Fibroblast of skin of right quadriceps (primary cell): ENCODE measurements around the gene CHCHD6.

ENCODE experiments used
- DNase-seq: peaks from one replicate; pipeline ENCODE4 v3.0.0-alpha.2; 2013

The CHCHD6 gene

DNA sequence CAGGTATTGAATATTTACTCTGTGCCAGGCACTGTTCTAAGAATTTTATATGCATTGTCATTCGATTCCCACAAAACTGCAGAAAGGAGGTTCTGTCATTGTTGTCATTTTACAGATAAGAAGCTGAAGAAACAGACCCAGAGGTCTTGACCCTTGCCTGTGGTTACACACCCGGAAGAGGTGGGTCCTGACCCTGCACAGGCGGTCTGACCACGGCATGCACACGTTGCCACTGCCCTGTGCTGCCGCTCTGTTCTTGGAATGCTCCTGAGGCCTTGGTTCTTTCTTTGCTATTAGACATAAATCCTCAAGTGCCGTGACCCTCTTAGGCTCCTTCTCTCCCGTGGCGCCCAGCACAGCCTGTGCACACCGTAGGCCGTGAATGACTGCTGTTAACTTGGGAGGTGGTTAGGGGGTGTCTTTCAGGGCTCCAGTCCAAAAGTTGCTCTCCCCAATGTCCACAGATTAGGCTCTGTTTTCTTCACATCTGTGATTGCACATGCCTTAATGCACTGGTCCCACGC is 204.8 kb downstream of the CHCHD6 start:
- DNase-seq = no peak

DNA sequence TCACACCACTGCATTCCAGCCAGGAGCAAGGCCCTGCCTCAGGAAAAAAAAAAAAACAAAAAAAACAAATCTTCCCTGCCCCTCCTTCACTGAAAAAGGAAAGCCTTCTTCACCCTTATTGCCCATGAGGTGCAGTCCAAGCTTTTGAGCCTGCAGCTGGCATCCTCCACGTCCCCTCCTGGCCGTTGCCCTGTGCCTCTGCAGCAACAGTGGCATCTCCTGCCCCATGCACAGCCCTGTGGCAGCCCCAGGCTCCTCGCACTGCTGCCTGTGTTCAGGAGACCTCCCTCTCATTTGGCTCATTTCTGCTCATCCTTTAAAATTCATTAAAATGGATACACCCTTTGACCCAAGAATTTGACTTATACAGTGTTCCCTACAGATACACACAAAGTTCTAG is 206.2 kb downstream of the CHCHD6 start:
- no peak for DNase-seq

DNA sequence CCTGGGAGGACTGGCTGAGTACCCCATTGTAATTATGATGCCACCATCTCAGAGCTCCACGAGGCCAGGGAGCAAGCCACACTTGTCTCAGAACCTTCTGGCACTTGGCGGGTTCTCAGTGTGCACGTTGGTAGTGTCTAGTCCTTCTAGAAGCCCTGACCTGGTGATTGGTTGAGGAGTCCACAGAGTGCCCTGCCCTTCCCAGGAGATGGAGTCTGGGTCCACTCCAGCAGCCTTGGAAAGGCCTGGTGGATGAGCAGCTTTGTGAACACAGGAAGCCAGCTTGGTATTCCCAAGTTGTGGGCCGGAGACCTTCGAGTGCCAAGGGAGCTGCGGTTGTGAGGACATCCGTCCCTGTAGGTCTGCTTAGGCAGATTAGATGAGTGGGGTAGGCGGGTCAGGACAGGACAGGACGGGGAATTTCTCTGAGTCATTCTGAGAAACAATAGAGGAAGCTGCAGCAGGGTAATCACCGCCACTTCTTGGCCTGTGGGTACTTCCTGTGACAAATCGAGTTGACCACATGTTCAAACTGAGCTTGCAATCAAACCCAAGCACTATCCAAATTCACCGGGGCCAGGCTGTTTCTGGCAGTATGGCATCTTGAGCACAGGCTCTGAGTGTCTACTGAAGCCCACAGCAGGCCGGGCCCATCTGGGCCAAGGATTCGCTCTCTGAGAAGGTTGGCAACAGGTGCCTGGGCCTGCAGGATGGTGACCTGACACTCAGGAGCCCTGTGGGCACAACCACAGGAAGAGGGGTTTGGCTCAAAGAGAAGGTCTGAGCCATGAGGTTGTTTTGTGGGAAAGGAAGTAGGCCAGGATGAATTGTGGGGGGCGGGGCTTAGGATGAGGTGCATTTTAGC is 207.4 kb downstream of the CHCHD6 start:
- peak; percentile 75 for DNase-seq

DNA sequence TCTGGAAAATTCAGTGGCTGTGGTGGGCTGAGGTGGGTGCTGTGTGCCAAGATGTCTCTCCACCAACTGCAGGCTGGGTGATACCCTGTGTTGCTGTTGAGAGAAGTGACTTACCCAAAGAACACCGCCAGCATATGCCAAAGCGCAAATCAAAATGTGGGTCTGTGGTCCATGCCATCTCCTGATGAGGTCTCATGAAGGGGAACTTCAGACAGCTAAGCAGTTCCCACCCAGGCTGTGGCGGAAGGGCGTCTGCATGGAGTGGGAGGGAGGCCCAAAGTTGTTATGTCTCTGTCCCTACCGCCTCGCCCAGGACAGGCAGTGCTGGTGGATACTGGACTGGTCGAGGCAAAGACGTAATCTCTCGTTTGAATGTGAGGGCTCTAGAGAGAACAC is 208.0 kb downstream of the CHCHD6 start:
- DNase-seq = no peak

DNA sequence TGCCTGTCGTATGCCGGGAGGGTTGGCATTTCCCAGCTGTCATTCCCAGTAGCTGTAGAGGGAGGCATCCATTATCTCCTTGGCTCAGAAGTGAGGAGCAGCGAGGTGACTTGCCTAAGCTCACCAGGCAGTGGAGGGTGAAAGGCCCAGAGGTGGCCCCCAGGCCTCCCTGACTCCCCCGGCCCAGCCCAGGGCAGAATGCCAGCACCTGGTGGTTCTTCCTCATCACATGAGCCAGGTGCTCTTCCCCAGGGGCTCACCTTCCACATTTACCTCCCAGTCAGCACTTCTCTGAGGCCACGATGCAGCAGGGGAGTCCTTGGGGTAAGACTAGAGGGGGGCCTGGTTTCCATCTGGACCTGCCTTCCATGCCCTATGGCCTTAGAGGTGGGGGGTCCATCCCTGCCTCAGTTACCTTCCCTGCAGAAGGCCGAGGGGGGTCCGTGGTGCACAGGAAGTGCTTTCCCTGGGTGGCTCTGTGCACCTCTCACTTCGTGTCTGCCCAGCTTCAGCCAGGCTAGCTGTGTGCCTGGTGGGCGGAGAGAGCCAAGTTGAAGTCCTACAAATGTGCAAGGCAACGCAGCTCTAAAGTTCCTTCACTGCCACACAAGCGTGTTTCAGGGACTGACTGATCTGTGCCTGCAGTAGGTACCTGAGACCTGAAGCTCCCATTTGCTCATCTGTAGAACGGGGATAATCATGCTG is 208.6 kb downstream of the CHCHD6 start:
- DNase-seq = no peak

DNA sequence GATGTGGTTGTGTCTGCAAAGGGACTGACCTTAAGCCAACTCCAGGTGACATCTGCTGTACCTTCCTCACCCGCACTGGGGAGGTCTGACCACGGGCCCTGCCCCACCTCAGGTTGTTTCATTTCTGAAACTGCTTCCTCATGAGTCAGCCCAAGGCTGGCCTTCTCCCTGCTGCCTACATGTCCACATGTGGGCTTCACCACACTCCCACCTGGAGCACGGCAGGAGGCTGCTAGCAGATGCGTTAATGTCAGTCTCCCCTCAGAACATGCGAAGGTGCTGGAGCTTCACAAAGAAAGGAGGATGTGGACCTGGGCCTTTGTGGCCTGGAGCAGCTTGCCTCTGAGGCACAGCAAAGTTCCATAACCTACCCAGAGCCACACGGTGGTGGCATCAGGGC is 209.5 kb downstream of the CHCHD6 start:
- DNase-seq = no peak

DNA sequence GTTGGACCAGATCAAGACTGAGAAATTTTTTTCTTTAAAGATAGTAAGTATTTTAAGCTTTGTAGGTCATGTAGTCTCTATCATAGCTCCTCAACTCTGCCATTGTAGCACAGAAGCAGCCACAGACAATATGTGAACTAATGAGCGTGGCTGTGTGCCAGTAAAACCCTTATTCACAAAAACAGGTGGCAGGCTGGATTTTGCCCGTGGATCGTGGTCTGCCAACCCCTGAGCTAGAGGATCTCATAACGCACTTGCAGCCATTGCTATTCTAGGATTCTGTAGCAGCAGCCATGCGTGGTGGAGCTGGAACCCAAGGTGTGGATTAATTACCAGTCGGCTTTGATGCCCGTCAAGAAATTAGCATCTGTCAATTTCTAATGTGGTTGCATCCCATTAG is 210.2 kb downstream of the CHCHD6 start:
- DNase-seq = no peak

DNA sequence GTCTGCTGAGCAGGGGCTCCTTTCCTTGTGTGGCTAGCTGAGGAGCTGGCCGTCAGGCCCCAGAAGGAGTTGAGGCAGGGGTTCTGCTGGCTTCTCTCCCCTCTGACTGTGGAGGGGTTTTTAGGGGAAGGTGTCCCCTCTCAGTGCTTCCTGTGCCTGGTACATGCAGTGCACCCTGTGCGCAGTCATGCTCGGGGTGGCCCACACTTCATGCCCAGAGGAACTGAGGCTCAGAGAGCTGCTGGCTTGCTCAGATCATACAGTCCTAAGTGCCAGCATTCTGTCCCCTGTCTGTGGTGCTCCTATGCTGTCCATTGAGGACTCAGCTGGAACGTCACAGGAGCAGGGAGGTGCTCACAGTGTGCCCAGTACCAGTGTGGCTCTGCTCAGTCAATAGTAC is 211.0 kb downstream of the CHCHD6 start:
- no peak for DNase-seq

DNA sequence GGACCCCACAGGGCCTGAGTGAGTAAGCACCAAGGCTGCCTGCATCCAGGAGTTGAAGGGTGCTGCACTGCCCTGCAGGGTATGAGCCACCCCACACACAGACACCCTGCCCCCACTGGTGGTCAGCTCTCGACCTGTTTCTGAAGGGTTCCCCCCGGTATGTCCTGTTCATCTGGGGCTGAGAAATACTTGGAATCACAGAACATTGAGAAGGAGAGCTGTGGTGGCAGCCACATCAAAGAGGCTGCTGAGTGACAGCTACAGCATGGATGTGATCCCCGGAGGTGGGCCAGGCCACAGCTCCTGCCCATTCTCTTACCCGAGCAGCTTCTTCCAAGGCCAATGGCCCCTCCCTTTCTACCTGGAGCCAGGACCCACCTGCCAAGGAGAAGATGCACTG is 212.5 kb downstream of the CHCHD6 start:
- DNase-seq = no peak

DNA sequence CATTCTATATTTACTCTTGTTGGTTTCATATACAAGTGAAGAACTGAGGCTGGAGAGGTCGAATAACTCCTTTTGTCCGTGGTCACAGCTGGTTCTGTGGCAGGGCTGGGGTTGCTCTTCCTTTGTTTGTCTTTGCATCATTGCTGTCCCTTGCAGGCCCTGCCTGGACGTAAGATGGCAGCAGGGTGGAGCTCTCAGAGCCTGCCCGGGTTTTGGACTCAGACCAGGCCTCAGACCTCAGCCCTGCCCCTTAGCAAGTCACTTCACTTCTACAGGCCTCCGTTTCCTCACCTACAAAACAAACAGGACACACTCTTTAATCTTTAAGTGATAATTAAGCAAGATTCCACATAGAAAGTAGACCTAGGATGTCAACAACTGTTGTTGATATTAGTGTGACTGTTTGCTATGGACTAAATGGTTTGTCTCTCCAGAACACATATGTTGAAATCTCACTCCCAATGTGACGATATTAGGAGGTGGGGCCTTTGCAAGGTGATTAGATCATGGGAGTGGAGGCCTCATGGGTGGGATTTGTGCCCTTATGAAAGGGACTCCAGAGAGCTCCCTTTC is 213.3 kb downstream of the CHCHD6 start:
- no peak for DNase-seq

DNA sequence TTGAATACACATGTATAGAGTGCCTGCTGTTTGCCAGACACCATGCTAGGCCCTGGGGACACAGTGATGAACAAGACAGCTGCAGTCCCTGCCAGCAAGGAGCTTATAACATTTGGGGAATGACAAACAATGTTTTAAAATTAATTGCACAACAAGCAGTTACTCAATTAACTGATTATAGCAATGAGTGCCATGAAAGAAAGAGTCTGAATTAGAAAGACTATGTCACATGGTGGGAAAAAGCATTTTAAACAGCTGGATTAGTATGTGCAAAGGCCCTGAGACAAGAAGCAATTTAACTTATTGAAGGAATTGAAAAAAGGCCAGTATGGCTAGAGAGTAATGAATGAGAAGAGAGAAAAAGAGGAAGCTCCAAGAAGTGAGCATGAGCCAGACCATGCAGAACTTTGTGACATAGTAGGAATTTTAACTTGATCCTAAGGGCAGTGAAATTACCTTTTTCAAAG is 214.3 kb downstream of the CHCHD6 start:
- no peak for DNase-seq

DNA sequence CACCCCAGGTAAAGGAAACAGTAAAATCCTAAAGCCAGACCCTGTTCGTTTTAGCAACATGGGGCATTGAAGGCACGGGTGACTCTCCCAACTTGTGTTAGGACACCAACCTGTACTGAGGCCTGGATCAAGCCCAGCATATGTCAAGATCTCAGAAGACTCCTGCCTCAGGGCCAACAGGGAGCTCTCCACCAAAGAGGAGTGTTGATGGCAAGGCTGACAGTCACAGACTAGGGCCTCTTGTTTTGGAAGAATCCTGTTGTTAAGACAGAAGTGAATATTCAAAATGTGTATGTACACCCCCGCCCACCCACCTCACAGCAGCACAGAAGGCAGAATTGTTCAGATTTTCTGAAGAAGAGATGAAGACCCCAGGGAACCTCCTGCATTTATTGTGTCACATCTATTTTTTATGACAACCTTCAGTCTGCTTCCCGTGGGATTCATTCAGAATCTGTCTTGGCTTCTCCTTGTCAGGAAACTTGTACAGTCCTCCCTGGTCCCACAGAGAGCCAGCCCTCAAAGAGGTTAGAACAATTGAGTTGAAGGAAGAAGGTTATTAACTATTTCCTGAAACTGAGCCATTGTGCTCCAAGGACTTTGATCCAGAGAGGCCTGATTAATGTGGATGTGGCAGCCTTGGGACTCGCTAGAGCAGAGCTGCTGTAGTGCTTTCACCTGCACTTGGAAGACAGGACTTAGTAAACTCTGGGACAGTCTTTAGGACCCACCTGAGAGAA is 217.2 kb downstream of the CHCHD6 start:
- no peak for DNase-seq

DNA sequence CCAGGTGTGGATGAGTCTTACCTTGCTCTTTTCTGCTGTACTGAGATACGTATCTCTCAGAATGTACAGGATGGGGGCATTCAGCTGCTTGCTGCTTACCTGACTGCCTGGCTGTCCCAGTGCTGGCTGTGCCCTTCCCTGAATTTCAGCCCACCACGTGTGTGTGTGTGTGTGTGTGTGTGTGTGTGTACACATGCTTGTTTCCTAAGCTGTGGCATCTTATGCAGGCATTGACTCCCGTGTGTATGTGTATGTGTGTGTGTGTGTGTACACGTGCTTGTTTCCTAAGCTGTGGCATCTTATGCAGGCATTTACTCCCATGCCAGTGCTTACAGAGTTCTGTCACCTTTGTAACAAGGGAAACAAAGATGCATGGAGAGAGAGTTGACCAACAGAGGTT is 218.4 kb downstream of the CHCHD6 start:
- no peak for DNase-seq

DNA sequence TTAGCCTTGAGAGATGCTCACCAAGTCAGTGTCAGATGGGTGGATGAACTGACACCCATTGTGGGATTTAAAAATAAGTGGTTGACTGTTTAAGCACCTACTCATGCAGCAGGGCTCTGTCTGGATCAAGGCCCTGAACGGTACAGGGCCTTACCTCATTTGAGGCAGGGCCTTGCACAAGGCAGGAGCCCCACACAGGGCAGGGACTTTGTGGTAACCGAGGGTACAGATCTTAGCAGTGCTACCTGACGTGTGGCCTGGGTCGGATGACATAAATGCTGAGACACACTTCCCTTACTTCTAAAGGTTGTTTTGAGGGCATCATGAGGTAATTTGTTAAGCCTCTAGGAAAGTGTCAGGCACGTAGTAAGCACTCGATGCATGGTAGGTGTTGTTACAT is 219.4 kb downstream of the CHCHD6 start:
- DNase-seq = no peak

DNA sequence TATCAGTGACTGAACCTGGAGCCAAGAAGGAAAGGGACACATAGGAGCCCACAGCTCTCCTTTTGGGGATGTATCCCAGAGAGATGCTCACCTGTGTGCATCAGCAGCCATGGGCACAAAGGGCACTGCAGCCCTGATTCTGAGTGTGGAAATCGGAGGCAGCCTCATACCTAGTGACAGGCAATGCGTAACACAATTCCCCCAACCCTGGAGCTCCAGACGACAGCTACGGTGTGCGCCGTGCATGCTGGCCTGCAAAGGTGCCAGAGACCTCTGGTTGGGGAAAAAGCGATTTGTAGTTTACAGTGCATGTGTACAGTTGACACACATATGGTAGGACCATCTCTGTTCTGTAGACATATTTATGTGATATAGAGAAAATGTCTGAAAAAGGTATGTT is 219.9 kb downstream of the CHCHD6 start:
- no peak for DNase-seq

DNA sequence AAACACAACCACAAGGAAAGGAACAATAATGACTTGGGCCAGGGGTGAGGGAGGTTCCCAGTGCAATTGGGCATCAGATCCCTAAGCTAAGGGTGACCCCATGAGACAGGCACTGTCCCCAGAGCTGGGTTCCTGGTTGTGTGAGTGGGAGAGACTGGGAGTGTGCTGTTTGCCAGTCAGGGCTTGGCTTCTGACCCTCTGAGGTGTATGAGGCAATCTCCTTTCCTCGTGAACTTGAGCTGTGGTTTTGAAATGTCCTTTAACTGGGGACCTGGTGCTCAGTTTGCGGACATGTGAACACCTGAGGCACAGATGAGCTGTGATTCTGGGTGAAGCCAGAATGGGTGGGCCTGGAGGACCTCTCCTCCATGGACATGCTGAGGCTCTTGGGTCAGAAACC is 220.4 kb downstream of the CHCHD6 start:
- no peak for DNase-seq

DNA sequence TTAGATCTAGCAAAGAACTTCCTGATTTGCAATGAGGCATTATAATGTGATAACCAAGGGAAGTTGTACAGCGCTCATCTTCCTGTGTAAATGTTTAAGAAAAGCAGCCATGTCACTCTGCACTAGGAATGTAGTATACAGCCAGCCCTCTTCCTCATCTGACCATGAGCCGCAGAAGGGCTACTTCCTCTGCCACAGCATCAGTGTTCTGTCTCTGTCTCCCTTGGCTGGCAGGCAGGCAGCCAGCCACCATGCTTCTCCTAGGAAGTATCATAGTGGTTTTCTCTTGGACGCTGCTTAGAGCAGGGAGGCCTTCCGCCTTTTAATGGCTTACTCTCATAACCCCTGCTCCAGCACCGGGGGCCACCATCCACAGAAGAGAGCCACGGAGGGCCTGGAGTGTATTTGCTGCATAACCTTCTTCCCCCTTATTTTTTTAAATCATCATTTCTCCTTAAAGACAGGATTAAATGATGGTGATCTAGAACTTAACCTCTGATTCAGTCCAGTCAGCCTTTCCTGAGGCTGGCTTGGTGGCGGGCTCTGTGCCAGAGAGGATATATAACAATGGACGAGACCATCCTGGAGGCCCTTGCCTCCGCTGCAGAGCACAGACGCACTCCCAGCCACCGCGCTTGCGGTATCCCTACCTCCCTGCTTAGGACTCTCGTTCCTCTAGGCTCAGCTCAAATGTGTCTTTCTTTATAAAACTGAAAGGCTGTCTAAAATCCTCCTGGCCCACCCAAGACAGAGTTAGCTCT is 221.6 kb downstream of the CHCHD6 start:
- no peak for DNase-seq

DNA sequence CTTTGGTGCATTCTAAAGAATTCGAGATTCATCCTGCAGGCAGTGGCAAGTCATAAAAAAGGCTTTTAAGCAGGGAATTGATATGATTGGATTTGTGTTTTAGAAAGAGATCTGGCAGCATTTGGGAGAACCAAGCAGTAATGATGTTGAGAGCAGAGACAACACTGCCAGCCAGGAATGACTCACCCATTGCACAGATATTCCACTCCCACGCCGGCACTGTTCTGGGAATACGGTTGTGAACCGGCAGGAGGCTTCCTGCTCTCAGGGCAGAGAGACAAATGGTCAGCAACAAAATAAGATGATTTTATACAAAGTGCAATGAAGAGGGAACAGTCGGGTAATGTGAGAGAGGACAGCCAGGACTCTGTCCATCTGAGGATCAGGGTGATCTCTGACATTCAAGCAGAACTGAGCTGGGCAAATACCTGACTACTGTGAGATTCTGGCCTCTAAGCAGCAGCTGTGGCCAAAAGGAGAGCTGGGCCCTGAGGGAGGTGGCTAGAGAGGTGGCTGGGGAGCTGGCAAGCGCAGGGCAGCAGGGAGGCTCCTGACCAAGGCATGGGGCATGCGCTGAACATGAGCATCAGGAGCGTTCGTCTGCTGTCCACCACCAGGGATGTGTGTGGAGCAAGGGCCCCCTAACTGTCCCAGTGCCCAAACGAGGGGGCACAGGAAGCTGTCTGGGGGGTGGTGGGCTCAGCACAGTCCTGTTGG is 222.8 kb downstream of the CHCHD6 start:
- DNase-seq = peak; percentile 71

DNA sequence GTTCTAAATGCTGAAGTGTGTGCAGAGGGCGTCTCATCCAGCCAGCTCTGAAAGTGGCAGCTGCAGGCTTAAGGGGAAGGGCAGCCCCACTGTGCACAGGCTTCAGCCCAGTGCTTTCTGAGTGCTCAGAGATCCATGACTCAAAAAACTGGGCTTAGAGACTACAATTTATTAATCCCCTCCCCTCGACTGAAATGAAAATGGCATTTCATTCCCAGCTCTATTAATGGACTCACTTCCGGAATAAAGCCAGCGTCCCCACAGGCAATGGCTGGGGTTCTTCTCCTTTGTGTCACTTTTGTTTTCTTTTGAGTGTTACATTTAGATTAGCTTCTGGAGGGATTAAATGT is 223.3 kb downstream of the CHCHD6 start:
- DNase-seq = no peak

DNA sequence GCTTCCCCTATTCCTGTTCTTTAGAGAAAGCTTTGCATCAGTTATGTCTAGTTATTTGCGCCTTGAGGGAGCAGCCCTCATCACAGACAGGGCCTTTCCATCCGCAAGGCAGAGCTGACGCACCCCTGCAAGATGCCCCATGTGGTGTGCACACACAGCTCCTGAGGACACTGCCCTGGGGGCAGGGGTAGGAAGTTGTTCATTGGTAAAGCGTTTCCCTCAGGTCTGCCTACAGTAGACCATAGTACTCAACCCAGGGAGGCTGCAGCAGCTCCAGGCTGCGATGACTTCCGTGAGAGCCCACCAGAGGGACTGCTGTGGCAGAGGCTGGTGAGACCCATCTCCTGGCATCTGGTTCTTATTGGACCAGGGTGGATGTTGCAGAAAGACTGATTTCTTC is 223.8 kb downstream of the CHCHD6 start:
- DNase-seq = peak; percentile 34

DNA sequence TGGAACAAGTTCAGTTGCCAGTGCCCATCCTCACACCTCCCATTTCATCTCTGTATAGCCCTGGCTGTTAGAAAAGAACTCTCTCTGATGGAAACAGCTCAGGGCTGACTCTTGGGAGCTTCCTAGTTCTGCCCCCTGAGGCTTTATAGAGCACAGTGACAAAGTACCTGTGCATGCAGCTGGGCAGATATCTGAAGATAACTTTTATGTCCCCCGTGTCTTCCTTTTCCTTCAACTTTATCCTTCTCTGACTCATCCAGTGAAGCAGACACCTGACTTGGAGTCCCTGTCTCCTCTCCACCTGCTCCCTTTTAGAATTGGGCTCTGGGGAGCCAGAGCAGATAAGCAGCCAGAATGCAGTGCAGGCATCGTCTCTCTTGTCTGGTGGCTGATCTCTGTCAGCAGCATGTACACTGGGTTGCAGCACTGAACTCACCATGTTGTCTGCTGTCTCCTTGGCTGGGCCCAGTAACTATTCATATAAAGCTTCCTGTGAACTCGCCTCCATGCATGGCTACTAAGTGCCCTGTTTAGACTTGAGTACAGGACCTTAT is 225.0 kb downstream of the CHCHD6 start:
- DNase-seq = no peak
